Endothelial cell of umbilical vein (primary cell): ENCODE data around the gene OR2T4. TPM values are rescaled to one million over a fixed set of nuclear protein-coding genes. Genes with fewer than 3 reads are reported as not detected.

Experiments
- BruUV-seq: library from RNA; stranded (reverse); fragments of 400-500 nt; replicated peaks from 2 replicates; lab custom pipeline; 2021; lab: Mats Ljungman, UMichigan
- CTCF ChIA-PET: fragments of 300-600, 350-600 bp; sonication (Branson Sonifier 250); formaldehyde crosslinking; loops from one replicate; lab custom pipeline; 2021; ENCODE audit warnings: antibody characterized with exemption, inconsistent platforms; lab: Charles Lee
- POLR2A ChIA-PET: fragments of 300-600, 350-600 bp; sonication (Branson Sonifier 250); formaldehyde crosslinking; loops from one replicate; lab custom pipeline; 2021; ENCODE audit warnings: antibody characterized with exemption, inconsistent platforms; lab: Charles Lee
- DNase-seq: peaks from one replicate; pipeline ENCODE4 v3.0.0-alpha.2; 2011; ENCODE audit warnings: low read depth, low spot score
- FAIRE-seq: peaks from 2 replicates; lab custom pipeline; 2011; peaks lifted over from hg19 to GRCh38; lab: Jason Lieb, UNC
- H2AFZ ChIP-seq: 2 replicates; pipeline ENCODE4 v1.6.0; 2012; ENCODE audit warnings: low read depth, low read length, control low read depth, inconsistent platforms
- H3K27ac ChIP-seq: 2 replicates; pipeline ENCODE4 v1.5.1; 2011; ENCODE audit warnings: low read depth, mild to moderate bottlenecking, control low read depth, low read length, moderate library complexity; ENCODE audit not compliant: insufficient read depth
- H3K27me3 ChIP-seq, 2 experiments: 2 replicates each; pipeline versions ENCODE4 v1.6.0 to v1.6.1; 2011; ENCODE audit warnings: low read length in 2 of 2, mixed read lengths in 1 of 2; ENCODE audit not compliant: control insufficient read depth in 2 of 2, insufficient read depth in 2 of 2
- H3K36me3 ChIP-seq, 2 experiments: 2 replicates in 1 of 2; 3 replicates in 1 of 2; pipeline ENCODE4 v1.5.1; 2011; ENCODE audit warnings: low read length in 2 of 2, mild to moderate bottlenecking in 1 of 2, moderate library complexity in 1 of 2; ENCODE audit not compliant: control insufficient read depth in 2 of 2, insufficient read depth in 2 of 2; ENCODE audit errors: extremely low read depth in 1 of 2
- H3K4me1 ChIP-seq: 3 replicates; pipeline ENCODE4 v1.5.1; 2011; ENCODE audit warnings: mild to moderate bottlenecking, low read length; ENCODE audit not compliant: control insufficient read depth, insufficient read depth; ENCODE audit errors: extremely low read depth
- H3K4me2 ChIP-seq: 2 replicates; pipeline ENCODE4 v1.6.1; 2011; ENCODE audit warnings: low read length, control low read depth, mixed read lengths; ENCODE audit not compliant: insufficient read depth
- H3K4me3 ChIP-seq, 3 experiments: fragments of 200-600 bp in 1 of 3; sonication (generic), shearing (Covaris generic) in 1 of 3; replicated peaks in 1 of 3; 2 replicates each; pipeline ENCODE4 v1.5.1; 2011 to 2016; ENCODE audit warnings: control low read depth in 3 of 3, low read length in 3 of 3, mild to moderate bottlenecking in 2 of 3, inconsistent platforms in 1 of 3, low read depth in 1 of 3, moderate library complexity in 1 of 3; ENCODE audit not compliant: insufficient read depth in 1 of 3
- H3K79me2 ChIP-seq: 2 replicates; pipeline ENCODE4 v1.6.0; 2012; ENCODE audit warnings: low read length, inconsistent platforms; ENCODE audit not compliant: control insufficient read depth, insufficient read depth
- H3K9ac ChIP-seq: replicated peaks from 2 replicates; pipeline ENCODE3; 2011; ENCODE audit warnings: low read length, control low read depth; ENCODE audit not compliant: insufficient read depth; ENCODE audit errors: extremely low read depth
- H3K9me1 ChIP-seq: replicated peaks from 3 replicates; pipeline ENCODE4 v1.6.0; 2011; ENCODE audit warnings: mild to moderate bottlenecking, low read length; ENCODE audit not compliant: control insufficient read depth, insufficient read depth; ENCODE audit errors: extremely low read depth
- H3K9me3 ChIP-seq: replicated peaks from 2 replicates; pipeline ENCODE4 v1.5.1; 2012; ENCODE audit warnings: low read length, inconsistent platforms; ENCODE audit not compliant: control insufficient read depth, insufficient read depth
- H4K20me1 ChIP-seq: replicated peaks from 2 replicates; pipeline ENCODE3; 2011; ENCODE audit warnings: mild to moderate bottlenecking, low read length; ENCODE audit not compliant: control insufficient read depth, insufficient read depth; ENCODE audit errors: extremely low read depth
- CTCF ChIP-seq, 2 donors: IDR thresholded peaks; 1 replicate in 1 of 2; 2 replicates in 1 of 2; pipeline ENCODE4 v1.5.1; 2011; ENCODE audit warnings: low read length in 2 of 2, mild to moderate bottlenecking in 2 of 2, moderate library complexity in 2 of 2, control low read depth in 1 of 2, inconsistent platforms in 1 of 2, low read depth in 1 of 2; ENCODE audit not compliant: insufficient read depth in 1 of 2; ENCODE audit errors: extremely low read depth in 1 of 2
- EZH2 ChIP-seq: IDR thresholded peaks from 2 replicates; pipeline ENCODE4 v1.6.1; 2012; ENCODE audit warnings: borderline replicate concordance, low read depth, mild to moderate bottlenecking, moderate library complexity, low read length, inconsistent platforms; ENCODE audit not compliant: severe bottlenecking
- FOS ChIP-seq: IDR thresholded peaks from 2 replicates; pipeline ENCODE4 v1.6.1; 2011; ENCODE audit warnings: mild to moderate bottlenecking, low read length, moderate library complexity, borderline replicate concordance; ENCODE audit not compliant: insufficient read depth
- GATA2 ChIP-seq: IDR thresholded peaks from 2 replicates; pipeline ENCODE4 v1.7.0; 2011; ENCODE audit warnings: low read depth, mild to moderate bottlenecking, moderate library complexity, mixed read lengths, low read length; ENCODE audit not compliant: insufficient read length, insufficient read depth
- JUN ChIP-seq: IDR thresholded peaks from 2 replicates; pipeline ENCODE4 v1.6.1; 2011; ENCODE audit warnings: borderline replicate concordance, low read depth; ENCODE audit not compliant: insufficient read length, insufficient read depth
- MAX ChIP-seq: IDR thresholded peaks from 2 replicates; pipeline ENCODE4 v1.6.1; 2011; ENCODE audit not compliant: insufficient read depth, insufficient read length
- MYC ChIP-seq: IDR thresholded peaks from one replicate; pipeline ENCODE4 v1.6.1; 2011; ENCODE audit warnings: mild to moderate bottlenecking, low read depth, low read length
- POLR2A ChIP-seq: IDR thresholded peaks from 2 replicates; pipeline ENCODE4 v1.6.1; 2012; ENCODE audit warnings: low read depth, mild to moderate bottlenecking, control low read depth, low read length
- POLR2AphosphoS5 ChIP-seq: IDR thresholded peaks from 2 replicates; pipeline ENCODE4 v1.6.1; 2012; ENCODE audit warnings: low read depth, mild to moderate bottlenecking, control low read depth, low read length, moderate library complexity; ENCODE audit not compliant: insufficient read depth
- dilution Hi-C: fragments of 300-500 bp; cut with MboI; formaldehyde crosslinking; loops from one replicate; pipeline ENCODE4 v1.15.0; 2019; ENCODE audit warnings: low sequenced_read_pairs; ENCODE audit not compliant: extremely low pct_ligation_motif_present
- intact Hi-C: fragments of 100-400 bp; cut with micrococcal nuclease; formaldehyde crosslinking; loops from one replicate; pipeline ENCODE4 v1.10.0; 2022
- polyA plus RNA-seq, 4 experiments: library from polyadenylated mRNA; depleted of rRNA in 3 of 4; stranded (reverse) in 3 of 4; unstranded in 1 of 4; fragments of >200 nt; gene quantifications; 2 replicates each; pipeline versions ENCODE4 v1.2.1 to v1.2.3, GENCODE V29; 2011 to 2012; ENCODE audit warnings: missing spikeins in 1 of 4
- total RNA-seq: library from RNA; stranded (reverse); gene quantifications from 2 replicates; pipeline ENCODE4 v1.2.3, GENCODE V29; 2021

Gene OR2T4
- total and polyA plus RNA-seq, 2 donors (not counting 3 experiments of a cell fraction or from before 2014, with no cell fraction given), result not detected

GRCh38 chr1:248375446-248375845, 14.0 kb downstream of the OR2T4 start, which contains the start of gene OR2T6:
Gene OR2T6 (plus strand): TSS chr1:248375746. CDS start chr1:248387609, 11,863 bp downstream.
- intact Hi-C loops (no loop called here), dilution Hi-C loops (no loop called here)
- H3K79me2 ChIP-seq, result no peaks in the 10 kb centered on the region
- no peaks in the 10 kb centered on the region for H3K9me3 ChIP-seq
- FAIRE-seq, result no peak
- no peak within 1 kb of the TSS for H3K4me3 ChIP-seq
- H3K4me1 ChIP-seq, result no peaks in the 10 kb centered on the region
- ChIA-PET POLR2A (no interaction called here), CTCF (no interaction called here)
- no peak within 1 kb of the TSS for H3K27ac ChIP-seq
- H3K9ac ChIP-seq, result no peak within 1 kb of the TSS
- no peaks in the 10 kb centered on the region for H3K27me3 ChIP-seq
- no peak within 1 kb of the TSS for H3K4me2 ChIP-seq
- no peaks in the 10 kb centered on the region for H3K36me3 ChIP-seq
- no TSS peak for BruUV-seq
- no peak for DNase-seq
- H3K9me1 ChIP-seq, result no peaks in the 10 kb centered on the region
- TF ChIP-seq GATA2 (no peak), JUN (no peak), POLR2AphosphoS5 (no peak), MYC (no peak), CTCF (IDR thresholded peaks at IDR 0.05; ENCODE audit: extremely low read depth in 1 of 2, insufficient read depth in 1 of 2, low read depth in 1 of 2, low read length in 2 of 2) (no peak), MAX (no peak), POLR2A (no peak), FOS (no peak), EZH2 (no peak)
- H4K20me1 ChIP-seq, result no peaks in the 10 kb centered on the region
- no peak within 1 kb of the TSS for H2AFZ ChIP-seq
